HG02884 (cell line): ENCODE data around the gene SUN2.

Source experiments
- ATAC-seq: cut with Tn5 transposase; IDR thresholded peaks from one replicate; pipeline ENCODE4 v1.9.1; 2021; ENCODE audit warnings: mild to moderate bottlenecking, moderate library complexity; ENCODE audit not compliant: unreplicated experiment

SUN2 gene

GRCh38 chr22:38720350-38720749 is 35.4 kb downstream of the SUN2 start:
- ATAC-seq, result no peak

DNA sequence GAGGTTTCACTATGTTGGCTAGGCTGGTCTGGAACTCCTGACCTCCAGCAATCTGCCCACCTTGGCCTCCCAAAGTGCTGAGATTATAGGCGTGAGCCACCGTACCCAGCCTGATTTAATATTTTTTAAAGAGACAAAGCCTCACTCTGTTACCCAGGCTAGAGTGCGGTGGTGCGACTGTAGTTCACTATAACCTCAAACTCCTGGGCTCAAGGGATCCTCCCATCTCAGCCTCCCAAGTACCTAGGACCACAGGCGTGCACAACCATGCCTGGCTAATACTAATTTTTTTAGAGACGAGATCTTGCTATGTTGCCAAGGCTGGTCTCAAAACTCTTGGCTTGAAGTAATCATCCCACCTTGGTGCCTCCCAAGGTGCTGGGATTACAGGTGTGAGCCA is 36.6 kb downstream of the SUN2 start:
- ATAC-seq, result no peak

- ATAC-seq, result no peak
These were observed 37.4 kb downstream of the SUN2 start for GRCh38 chr22:38718414-38718813.

DNA sequence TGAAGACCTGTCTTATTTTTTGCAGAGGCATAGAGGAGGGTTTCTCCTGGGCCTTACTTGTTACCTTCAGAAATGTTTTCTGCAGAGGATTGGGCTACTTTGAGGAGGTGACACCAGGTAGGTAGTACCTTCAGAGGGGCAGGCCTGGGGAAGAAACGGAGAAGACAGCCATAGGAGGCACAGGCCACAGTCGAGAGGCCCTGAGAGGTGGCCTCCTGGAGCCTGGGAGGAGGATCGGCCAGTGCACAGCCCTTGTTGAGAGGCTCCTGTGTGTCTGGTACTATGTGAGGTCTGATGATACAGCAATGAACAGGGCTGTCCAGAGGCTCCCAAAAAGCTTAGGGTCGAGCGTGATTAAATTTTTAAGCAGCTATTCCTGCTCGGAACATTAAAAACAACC is 38.6 kb downstream of the SUN2 start:
- ATAC-seq, result no peak

- ATAC-seq, result no peak
These were observed 39.0 kb downstream of the SUN2 start for GRCh38 chr22:38716826-38717225.

DNA sequence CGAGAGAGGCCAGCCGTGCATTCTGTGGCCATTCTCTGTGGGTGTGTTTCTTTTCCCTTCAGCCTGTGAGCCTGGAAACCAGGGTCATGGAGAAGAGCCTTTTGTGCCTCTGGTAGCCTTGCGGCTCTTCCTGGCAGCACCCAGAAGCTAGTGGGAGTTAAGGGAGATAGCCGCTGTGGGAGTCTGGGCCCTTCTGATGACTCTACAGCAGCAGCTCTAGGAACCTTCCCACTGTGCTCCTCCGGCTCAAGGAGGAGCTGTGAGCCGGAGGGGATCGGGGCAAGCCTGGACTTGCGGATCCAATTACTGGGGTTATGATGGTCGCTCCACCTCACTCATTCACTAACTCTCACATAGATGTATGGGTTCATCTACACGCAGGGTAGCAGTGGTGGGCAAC is 39.5 kb downstream of the SUN2 start:
- no peak for ATAC-seq

DNA sequence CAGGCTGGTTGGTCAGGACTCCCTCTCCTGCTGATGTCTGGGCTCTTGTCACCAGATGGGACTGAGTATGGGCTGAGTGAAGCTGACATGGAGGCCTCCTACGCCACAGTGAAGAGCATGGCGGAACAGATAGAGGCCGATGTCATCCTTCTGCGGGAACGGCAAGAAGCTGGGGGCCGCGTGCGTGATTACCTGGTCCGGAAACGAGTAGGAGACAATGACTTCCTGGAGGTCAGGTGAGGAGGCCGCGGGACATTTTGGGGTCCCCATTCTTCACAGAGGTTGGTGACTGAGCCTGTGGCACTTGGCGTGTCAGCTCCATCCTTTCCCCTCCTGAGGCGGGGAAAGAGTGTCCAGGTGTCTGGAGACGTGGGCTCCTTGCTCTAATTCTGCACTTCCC is 39.9 kb downstream of the SUN2 start:
- ATAC-seq, result no peak

- ATAC-seq, result no peak
These were observed 40.5 kb downstream of the SUN2 start for GRCh38 chr22:38715176-38715764.

DNA sequence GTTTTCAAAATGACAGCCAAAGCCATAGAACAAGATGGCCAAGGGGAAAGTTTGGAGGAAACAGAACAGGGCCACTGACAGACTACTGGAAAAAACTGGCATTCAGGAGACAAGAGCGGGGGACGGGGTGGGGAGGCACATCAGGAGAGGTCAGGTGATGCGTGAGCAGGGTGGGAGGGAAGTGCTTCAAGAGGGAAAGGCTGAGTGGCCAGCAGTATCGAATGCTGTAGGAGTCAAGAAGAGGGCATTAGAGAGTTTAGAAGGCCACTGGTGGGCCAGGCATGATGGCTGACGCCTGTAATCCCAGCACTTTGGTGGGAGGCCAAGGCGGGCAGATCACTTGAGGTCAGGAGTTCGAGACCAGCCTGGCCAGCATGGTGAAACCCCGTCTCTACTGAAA is 41.9 kb downstream of the SUN2 start:
- no peak for ATAC-seq

- no peak for ATAC-seq
These were observed 43.2 kb downstream of the SUN2 start for GRCh38 chr22:38712486-38713207.

- no peak for ATAC-seq
These were observed 44.9 kb downstream of the SUN2 start for GRCh38 chr22:38710866-38711265.

DNA sequence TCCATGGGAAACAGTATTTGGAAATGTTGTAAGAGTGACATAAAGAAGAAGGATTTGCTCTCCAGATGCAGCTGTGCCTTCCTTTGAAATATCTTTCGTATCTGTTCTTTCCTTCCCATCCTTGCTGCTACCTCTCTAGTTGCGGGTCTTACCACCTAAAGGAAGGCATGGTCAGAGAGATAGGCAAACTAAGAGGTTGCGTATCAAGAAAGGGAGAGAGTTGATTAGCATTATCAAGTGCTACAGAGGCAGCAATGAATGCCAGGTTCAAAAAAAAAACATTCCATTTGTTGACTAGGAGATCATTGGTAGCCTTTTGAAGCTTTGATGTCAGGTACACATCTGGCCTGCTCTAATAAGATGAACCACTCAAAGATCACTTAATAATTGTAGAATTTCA is 45.4 kb downstream of the SUN2 start:
- no peak for ATAC-seq

- ATAC-seq, result no peak
These were observed 46.5 kb downstream of the SUN2 start for GRCh38 chr22:38709306-38709705.

DNA sequence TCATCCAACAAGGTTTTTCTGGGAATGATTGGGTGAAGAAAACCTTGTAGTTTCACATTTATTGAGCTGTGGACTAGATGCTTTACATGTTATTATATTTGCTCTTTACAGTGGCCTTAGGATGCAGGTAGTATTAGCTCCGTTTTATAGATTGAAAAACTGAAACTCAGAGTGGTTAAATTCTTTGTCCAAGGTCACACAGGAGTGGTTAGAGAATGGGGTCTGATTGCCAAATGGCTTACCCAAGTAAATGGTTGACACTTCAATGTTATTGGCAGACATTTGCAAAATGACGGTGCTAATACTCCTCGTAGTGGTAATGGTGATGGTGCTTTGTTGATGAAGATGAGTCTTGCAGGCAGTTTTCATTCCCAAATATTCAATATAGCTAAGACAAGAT is 47.8 kb downstream of the SUN2 start:
- ATAC-seq, result no peak

DNA sequence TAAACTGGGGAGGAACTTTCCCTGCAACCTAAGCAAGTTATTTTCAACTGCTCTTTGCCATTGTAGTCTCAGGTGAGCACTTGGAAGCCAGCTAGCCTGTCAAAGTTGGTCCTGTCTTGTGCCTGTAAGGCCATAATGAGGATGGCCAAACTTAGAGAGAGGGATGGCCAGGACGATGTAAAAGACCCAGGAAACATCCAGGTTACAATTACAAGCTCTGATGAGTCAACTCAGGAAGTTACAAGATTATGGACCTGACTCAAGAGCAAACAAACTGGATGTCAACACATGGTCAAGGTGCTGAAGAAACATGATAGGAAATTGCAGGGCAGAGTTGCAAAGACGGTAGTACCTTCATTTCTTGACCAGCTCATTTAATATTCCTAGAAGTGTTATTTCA is 48.5 kb downstream of the SUN2 start:
- no peak for ATAC-seq

DNA sequence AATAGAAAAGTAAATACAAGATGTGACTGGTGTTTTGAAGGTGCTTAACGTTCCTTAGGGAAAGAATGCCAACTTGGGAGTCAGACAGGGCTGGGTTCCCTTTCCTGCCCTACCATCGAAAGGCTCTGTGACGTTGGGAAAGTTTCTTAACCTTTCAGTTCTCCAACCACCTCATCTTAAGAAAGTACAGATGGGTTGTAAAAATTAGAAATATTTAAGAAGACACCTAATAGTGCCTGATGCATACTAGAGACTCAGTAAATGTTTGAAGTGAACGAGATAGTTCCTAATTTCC is 49.0 kb downstream of the SUN2 start:
- ATAC-seq, result no peak

DNA sequence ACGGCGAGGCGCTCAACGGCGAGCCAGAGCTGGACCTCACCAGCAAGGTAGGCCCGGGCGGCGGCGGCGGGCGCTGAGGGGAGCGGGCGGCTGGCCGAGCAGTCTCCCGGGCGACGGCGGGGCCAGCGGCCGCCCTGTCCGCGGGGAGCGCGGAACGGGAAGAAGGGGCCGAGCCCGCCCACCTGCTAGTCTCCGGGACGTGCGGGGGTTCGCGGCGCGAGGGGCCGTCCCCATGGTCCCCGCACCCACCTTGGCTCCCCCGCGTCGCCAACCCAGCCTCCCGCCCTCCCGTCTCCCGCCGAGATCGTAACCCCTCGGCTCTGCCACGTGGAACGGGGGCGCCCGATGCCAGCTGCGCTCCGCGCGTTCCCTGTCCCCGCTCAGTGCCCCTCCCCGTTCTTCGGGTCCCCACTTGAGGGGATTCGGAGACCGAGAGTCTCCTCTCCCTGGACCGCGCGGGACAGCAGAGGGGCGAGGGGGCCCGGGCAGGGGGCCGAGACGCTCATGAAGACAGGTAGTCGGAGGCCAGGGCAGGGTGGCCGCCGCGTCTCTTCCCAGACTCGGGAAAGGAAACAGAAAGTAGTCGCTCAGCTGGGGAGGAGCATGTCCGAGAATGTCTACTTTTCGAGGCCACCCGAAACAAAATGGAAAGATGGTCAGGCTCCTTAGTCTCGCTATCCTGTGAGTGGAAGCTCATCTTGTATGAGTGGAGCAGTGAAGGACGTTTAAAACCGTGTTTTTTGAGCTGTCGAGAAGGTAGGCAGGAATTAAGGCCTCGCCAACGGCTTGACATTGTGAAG is 49.5 kb downstream of the SUN2 start:
- ATAC-seq, result no peak

- peak; percentile 64 for ATAC-seq
These were observed 50.3 kb downstream of the SUN2 start, which contains the start of gene GTPBP1 for GRCh38 chr22:38705235-38706100. TSS of gene GTPBP1 (plus strand) at chr22:38705944. CDS start at chr22:38705956, 12 bp downstream.

- ATAC-seq, result no peak
These were observed 51.1 kb downstream of the SUN2 start for GRCh38 chr22:38704654-38705234.

GRCh38 chr22:38700789-38701628 is 54.8 kb downstream of the SUN2 start, which contains the start of gene JOSD1:
TSS of gene JOSD1 (minus strand) at chr22:38700943. CDS start at chr22:38699987, 956 bp downstream.
- ATAC-seq, result peak; percentile 27
